ENCODE data around the gene GRM1. TPM values are rescaled to one million over a fixed set of nuclear protein-coding genes. Genes with fewer than 3 reads are reported as not detected.

Gene GRM1
- under 1 TPM in 1 of 2 donors, not detected in 1; 0.54 TPM for total RNA-seq

DNA sequence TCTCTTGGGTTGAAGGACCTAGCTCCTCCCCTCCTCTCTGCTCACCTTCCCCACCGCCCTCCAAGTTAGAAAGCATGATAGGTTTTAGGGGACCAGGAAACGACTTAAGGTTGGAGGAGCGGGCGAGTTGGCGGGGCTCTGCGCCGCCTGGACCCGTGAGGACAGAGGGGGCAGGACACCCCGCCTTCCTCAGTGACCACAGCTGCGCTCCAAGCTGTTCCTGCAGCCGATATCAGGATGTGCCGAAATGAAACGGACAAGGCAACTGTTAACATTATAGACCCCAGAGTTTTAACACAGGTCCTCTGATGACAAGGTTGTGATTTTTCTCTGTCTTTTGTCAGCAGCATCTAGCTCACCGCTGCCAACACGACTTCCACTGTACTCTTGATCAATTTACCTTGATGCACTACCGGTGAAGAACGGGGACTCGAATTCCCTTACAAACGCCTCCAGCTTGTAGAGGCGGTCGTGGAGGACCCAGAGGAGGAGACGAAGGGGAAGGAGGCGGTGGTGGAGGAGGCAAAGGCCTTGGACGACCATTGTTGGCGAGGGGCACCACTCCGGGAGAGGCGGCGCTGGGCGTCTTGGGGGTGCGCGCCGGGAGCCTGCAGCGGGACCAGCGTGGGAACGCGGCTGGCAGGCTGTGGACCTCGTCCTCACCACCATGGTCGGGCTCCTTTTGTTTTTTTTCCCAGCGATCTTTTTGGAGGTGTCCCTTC is at the start of gene GRM1:
TSS of gene GRM1 (plus strand) at position 212 of the 722 bp plus-strand sequence. CDS start at position 668, 456 bp downstream.
- H3K27me3 ChIP-seq (replicated peaks; ENCODE audit: insufficient read depth), result no peaks in the 10 kb centered on the region
- no peaks in the 10 kb centered on the region for H3K4me1 ChIP-seq (ENCODE audit: control insufficient read depth in 1 of 2, low read depth in 2 of 2)
- no peak within 1 kb of the TSS for H3K27ac ChIP-seq
- H3K4me3 ChIP-seq, result peak within 1 kb of the TSS; percentile 41
- H3K9me3 ChIP-seq, result no peaks in the 10 kb centered on the region
- ATAC-seq (ENCODE audit: insufficient number of reproducible peaks, low FRiP score, low read depth) (no peak), DNase-seq (ENCODE audit: low spot score) (no peak)
- H3K36me3 ChIP-seq, result no peaks in the 10 kb centered on the region
- TF ChIP-seq CTCF (IDR thresholded peaks at IDR 0.05), result no peak

DNA sequence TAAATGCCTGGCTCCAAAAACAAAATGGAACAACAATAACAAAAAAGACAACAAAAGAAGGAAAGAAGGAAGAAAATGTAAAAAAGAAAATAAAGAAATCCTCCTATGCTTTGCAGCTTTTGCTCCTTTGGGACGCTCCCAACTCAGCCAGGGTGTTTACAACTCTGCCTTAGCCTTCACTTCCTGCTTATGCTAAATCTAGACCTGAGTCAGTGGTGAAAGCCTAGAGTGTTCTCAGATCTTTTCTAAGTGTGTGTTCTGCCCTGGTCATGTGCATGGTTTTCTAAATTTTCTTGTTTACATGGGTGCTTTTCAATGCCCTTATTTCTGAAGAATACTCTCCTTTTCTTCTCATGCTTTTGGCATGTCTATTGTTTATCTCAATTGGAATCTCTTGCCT is 19.5 kb upstream of the GRM1 start:
- no peaks in the 10 kb centered on the region for H3K9me3 ChIP-seq
- no peaks in the 10 kb centered on the region for H3K36me3 ChIP-seq
- ATAC-seq (ENCODE audit: insufficient number of reproducible peaks, low FRiP score, low read depth) (no peak), DNase-seq (ENCODE audit: low spot score) (no peak)
- no peak overlapping the region for H3K27ac ChIP-seq
- no peaks in the 10 kb centered on the region for H3K4me1 ChIP-seq (ENCODE audit: control insufficient read depth in 1 of 2, low read depth in 2 of 2)
- no peak for TF ChIP-seq CTCF (IDR thresholded peaks at IDR 0.05)
- H3K4me3 ChIP-seq, result no peak overlapping the region
- no peaks in the 10 kb centered on the region for H3K27me3 ChIP-seq (replicated peaks; ENCODE audit: insufficient read depth)

DNA sequence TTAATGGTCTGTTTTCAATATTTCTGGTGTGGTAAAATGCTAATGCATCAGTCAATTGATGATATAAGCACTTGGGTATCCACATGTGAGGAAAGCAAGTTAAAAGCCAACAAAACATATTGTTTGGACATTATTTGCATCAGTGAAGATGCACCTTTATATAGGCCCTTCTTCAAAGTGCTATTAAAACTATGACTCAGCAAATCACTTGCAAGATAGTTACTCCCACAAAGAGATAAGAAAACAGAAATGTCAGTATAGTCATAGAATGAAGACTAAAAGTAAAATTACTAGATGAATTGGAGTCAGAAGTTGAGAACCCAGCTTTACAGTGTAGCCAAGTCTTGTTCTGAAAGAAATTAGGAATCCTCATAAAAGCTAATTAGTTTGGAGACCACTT is 14.6 kb upstream of the GRM1 start:
- no peak for TF ChIP-seq CTCF (IDR thresholded peaks at IDR 0.05)
- DNase-seq (ENCODE audit: low spot score) (no peak), ATAC-seq (ENCODE audit: insufficient number of reproducible peaks, low FRiP score, low read depth) (no peak)
- Histone ChIP-seq H3K9me3 (no peaks in the 10 kb centered on the region), H3K4me1 (ENCODE audit: control insufficient read depth in 1 of 2, low read depth in 2 of 2) (no peaks in the 10 kb centered on the region), H3K27me3 (replicated peaks; ENCODE audit: insufficient read depth) (no peaks in the 10 kb centered on the region), H3K4me3 (no peak overlapping the region), H3K27ac (no peak overlapping the region), H3K36me3 (no peaks in the 10 kb centered on the region)

- H3K4me3 ChIP-seq, result no peak overlapping the region
- no peak for TF ChIP-seq CTCF (IDR thresholded peaks at IDR 0.05)
- ATAC-seq (ENCODE audit: insufficient number of reproducible peaks, low FRiP score, low read depth) (no peak), DNase-seq (ENCODE audit: low spot score) (no peak)
- no peak overlapping the region for H3K27ac ChIP-seq
- no peaks in the 10 kb centered on the region for H3K4me1 ChIP-seq (ENCODE audit: control insufficient read depth in 1 of 2, low read depth in 2 of 2)
- H3K9me3 ChIP-seq, result no peaks in the 10 kb centered on the region
- no peaks in the 10 kb centered on the region for H3K27me3 ChIP-seq (replicated peaks; ENCODE audit: insufficient read depth)
- no peaks in the 10 kb centered on the region for H3K36me3 ChIP-seq
These were observed 11.2 kb upstream of the GRM1 start for GRCh38 chr6:146017672-146018071.

DNA sequence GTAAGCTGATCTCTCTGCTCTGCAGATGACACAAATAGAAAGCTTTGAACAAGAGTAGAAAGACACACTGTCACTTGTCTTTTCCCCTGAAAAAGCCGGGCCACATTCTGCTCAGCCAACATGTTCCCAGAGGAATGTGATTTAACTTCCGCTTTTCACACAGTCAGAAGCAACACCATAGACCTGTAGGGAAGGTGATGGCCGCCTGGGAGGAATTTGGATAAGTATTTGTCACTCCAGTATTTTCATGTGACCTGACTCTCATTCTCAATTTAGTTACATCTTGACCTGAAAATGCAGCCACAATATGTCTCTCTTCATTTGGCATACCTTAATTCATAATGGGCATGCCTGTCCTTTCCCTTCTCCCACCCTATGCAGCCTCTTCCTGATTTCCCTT is 2.0 kb upstream of the GRM1 start:
- Histone ChIP-seq H3K36me3 (no peaks in the 10 kb centered on the region), H3K4me3 (no peak overlapping the region), H3K9me3 (no peaks in the 10 kb centered on the region), H3K27me3 (replicated peaks; ENCODE audit: insufficient read depth) (no peaks in the 10 kb centered on the region), H3K4me1 (ENCODE audit: control insufficient read depth in 1 of 2, low read depth in 2 of 2) (no peaks in the 10 kb centered on the region), H3K27ac (no peak overlapping the region)
- DNase-seq (ENCODE audit: low spot score) (no peak), ATAC-seq (ENCODE audit: insufficient number of reproducible peaks, low FRiP score, low read depth) (no peak)
- no peak for TF ChIP-seq CTCF (IDR thresholded peaks at IDR 0.05)

Data from thoracic aorta (tissue), 2 donors.